ENCODE data around the gene CUL3.
A peak's percentile ranks its signal among the peaks of the same experiment; 100 is the strongest.

CUL3 gene

DNA sequence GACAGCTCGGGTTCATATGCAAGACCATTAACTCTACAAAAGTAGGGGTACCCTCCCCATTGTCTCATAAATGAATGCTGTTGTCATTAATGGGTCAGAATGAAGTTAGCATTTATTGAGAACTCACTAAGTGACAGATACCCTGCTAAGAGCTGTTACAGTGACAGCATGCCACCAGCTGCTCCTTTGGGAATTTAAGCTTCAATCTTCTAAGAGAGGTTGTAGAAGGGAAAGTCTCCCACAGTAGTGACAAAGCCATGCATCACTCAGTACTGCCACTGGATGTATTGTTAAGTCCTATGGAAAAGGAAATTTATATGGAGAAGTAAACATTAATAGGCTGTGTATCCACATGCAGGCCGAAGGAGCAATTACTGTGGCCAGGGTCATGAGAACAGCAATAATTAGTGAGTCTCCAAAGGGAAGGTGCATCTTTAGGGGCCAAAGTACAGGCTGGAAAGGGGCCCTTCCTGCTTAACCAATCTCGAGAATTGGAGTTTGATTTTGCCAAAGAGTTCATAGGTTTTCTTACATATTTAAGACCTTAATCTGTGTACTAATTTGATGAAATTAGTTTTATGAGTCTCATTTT, 118.8 kb downstream of the CUL3 start:
- DNase-seq, result no peak

DNA sequence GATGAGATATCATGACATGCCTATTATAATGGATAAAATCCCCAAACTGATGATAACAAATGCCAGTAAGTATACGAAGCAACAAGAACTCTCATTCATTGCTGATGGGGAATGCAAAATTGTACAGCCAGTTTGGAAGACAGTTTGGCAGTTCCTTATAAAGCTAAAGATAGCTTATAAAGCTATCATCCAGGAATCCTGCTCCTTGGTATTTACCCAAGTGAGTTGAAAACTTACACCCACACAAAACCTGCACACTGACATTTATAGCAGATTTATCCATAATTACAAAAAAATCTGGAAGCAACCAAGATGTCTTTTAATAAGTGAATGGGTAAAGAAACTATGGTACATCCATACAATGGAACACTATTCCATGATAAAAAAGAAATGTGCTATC, 123.8 kb downstream of the CUL3 start:
- no peak for DNase-seq

DNA sequence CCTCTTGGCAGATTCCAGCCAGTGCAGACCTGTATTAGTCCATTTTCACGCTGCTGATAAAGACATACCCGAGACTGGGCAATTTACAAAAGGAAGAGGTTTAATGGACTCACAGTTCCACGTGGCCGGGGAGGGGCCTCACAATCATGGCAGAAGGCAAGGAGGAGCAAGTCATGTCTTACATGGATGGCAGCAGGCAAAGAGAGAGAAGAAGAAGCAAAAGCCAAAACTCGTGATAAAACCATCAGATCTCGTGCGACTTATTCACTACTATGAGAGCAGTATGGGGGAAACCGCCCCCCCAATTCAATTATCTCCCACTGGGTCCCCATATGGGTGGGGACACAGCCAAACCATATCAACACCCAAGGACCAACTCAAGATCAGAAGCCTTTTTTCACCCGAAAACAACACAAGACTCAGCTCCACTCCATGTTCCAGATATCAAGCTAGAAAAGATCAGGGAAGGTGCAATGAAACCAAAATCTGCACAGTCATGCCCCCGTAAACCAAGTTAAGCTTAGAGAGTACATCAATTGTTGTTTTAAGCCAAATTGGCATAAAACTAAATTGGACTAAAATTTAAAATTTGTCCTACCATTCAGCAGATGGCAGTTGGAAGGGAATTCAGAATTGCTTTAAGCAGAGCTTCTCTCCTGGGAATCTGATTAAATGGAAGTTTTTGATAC, 127.6 kb downstream of the CUL3 start:
- no peak for DNase-seq

DNA sequence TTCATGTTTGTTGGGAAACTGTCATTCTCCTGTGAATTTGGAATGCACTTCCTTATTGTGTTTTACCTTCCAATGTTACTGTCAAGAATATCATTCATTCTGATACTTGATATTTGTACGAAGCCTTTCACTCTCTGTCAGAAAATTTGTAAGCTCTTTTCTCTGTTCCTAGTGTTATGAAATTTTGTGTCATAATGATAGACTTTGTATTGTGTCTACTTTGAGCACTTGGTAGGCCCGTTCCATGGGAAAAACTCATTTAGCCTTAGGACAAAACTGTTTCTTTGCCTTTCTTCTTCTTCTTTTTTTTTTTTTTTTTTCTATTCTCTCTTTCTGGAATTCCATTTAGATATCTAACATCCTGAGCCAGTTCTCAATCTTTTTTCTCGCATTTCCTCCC, 131.3 kb downstream of the CUL3 start:
- no peak for DNase-seq

DNA sequence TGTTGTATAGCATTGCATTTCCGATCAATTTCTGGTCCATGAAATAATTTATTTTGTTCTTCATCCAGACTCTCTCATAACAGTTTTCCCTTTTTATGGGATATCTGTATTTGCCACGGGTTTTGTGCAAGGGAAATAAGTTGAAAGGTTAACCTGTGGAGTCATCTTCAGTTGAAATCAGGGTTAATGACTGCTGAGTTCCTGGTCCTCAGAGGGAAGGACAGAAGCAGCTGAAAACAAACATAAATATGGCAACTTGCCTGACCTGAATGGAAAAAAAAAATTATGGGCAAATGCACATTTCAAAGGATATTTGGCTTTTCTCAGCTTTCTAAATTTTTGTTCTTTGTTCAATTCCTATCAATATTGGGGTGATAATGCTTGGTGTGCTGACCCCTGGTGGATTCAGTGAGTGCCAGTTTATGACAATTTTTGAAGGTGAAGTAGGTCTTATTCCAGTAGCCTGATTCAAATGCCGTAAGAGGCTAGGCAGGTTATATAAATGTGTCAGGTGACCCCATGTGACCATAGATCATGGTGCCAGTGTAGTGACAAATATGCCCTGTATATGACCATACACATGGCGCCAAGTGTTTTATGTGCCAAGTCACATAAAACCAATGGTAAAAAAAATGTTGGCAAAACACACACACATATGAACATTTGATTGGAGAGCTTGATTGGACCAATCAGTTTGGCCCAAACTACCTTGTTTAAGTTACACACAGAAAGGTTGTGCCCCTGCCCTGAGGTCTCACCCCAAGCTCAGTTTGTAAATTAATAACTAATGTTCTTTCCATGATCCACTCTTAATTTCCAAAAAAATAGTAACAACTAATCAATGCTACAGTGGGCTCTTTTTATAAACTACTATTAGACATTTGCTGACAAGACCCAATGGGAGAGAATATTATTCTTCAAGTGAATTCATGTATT, 135.7 kb downstream of the CUL3 start:
- DNase-seq, result no peak

DNA sequence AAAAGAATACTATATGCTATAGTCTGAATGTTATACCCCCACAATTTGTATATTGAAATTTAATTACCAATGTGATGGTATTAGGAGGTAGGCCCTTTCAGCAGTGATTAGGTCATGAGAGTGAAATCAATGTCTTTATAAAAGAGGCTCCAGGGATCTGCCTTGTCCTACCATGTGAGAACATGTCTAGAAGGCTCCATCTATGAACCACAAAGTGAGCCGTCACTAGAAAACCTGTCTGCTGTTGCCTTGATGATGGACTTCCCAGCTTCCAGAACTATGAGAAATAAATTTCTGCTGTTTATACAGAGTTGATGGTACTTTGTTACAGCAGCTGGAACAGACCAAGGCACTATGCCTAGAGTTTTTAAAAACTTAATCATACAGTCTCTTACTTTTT, 136.9 kb downstream of the CUL3 start:
- DNase-seq, result no peak

DNA sequence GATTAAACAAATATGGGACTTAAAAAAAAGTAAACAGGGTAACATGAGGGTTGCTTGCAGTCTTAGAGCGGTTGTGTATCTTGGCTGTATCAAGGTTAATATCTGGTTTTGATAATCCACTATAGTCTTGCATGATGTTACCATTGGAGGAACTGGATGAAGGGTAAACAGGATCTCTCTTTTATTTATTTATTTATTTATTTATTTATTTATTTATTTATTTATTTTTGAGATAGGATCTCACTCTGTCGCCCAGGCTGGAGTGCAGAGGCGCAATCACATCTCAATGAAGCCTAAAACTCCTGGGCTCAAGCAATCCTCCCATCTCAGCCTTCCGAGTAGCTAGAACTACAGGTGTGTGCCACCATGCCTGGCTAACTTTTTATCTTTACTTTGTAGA, 140.4 kb downstream of the CUL3 start:
- DNase-seq, result no peak

DNA sequence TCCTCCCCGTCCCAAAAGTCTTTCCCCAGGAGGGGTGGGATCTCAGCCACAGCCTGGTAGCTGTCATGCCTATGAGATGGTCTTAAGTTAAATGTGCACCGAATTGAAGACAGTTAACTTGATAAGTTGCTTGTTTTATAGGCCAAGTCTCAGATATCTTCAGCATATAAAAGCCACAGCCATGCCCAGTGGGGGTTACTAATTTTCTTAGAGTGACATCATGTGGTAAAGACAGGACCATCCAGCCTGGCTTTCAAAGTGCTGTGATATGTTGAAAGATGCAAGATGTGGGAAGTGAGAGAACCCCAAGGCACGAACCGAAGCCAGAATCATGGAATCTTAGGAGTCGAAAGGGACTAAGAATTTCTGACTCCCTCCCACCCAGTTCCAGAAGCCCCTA, 141.1 kb downstream of the CUL3 start:
- no peak for DNase-seq

DNA sequence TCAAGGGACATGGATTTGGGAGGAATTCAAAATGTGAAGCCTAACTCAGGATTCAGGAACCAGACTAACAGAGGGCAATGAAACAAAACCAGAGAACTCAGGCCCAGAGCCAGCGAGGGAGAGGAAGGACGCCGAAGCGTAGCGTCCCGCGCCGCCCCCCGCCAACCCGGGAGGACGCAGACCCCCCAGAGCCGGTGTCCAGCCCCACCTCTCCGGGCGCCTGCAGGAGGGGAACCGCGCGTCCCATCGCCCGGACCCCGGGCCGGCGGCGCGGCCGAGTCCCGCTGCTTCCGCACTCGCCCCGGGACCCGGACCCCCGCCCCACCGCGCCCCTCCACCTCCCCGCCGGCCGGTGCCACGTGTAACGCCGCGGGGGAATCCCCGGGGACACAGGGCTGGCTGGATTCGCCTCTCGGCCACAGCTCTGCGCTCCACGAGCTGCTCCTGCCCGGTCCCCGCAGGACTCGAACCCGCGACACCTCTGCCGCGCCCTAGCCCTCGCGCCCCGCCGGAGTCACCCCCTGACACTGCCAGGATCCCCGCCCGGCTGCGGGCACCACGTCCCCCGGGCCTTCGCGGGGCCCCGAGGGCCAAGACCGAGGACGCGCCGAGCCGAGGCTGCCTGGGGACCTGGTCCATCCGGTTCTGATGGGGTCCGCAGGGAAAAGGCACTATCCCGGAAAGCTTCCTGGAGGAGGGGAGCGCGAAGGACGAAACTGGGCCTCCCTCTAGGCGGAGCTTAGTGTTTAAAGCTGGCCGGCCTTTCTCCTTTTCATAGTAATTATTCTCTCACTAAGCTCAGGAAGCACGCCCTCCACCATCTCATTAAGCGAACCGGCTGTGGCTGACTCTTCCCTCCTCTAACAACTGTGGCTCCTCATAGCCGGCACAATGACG, 142.8 kb downstream of the CUL3 start:
- no peak for DNase-seq

DNA sequence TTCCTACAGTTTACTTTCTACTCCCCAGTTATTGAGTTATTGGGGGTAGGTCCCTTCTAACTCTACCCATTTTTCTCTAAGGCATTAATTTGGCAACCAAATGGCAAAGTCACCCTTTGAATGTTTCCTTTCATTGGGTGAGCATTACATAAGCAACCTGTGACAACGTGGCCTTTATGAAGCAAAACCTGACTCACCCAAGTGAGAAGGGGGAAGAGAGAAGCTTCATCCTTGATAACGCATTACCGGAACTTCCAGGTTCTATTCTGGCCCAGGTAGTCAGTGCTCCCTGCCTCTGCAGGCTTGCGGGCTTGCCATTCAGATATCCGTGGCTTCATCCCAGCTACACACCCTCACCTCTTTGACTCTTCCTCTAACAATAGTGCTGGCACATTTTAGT, 144.2 kb downstream of the CUL3 start:
- DNase-seq, result no peak

DNA sequence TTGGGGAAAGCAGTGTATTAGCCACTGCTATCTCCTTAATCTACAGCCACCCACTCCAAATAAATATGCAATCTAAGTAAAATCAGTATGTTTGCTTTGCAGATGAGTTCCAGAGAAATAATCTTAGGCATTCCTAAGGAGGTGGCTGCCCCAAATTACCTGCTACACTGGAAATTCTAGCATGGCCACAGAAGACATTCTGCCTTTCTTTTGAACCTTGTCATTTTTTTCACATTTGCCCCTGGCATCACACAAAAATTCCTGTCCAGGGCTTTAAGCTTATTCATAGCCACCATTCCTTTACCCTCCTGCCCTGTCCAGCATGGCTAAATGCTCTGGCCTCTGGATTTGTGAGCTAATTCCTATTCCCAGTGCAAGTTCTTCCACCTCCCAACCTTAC, 146.4 kb downstream of the CUL3 start:
- no peak for DNase-seq

DNA sequence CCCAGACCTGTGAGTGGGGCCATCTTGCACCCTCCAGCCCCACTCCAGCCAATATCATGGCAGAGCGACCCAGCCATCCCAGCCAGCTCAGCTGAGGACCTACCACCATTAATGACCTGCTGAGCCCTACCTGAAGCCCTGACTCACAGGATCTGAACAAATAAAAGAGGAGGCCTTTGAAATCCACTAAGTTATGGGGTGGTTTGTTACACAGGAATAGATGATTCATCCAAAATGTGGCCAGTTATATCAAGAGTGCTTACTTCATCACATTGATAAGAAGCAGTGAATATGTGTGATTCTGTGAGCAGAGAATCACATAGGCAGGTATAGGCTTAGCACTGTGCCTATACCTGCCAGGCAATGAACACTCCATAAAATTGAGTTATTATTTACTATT, 148.5 kb downstream of the CUL3 start:
- no peak for DNase-seq

DNA sequence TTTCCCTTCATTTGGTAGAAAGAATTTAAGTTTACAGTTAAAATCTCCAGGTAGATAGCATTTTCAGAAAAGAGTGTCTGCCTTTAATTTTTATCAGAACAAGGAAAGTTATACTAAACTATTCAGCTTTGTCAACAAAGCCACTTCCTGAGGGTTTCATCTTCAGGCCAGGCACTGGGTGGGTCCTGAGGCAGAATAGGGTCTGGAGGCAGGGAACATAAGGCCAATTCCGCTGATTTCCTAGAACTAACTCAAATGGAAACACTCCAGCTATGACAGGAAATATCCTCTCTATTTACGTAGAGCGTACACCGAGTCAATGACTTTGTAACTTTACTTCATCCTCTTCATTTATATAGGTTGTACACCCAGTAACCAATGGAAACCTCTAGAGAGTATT, 150.5 kb downstream of the CUL3 start:
- DNase-seq, result no peak

DNA sequence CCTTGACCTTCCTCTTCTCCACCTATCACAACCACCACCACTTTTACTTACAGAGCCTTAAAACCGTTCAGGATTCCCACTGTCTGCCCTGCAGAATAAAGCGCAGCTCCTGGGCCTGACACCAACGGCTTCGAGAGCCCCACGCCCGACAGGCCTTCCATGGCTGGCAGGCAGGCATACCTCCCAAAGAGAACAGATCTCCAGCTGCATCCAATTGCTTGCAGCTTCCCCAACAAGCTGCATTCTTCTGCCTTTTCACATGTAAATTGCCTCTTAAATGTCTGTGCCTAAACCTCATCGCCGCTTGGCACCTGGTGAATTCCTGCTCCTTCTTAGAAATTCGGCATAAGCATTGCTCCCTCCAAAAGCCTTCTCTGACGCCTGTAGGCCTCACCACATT, 151.7 kb downstream of the CUL3 start:
- no peak for DNase-seq

DNA sequence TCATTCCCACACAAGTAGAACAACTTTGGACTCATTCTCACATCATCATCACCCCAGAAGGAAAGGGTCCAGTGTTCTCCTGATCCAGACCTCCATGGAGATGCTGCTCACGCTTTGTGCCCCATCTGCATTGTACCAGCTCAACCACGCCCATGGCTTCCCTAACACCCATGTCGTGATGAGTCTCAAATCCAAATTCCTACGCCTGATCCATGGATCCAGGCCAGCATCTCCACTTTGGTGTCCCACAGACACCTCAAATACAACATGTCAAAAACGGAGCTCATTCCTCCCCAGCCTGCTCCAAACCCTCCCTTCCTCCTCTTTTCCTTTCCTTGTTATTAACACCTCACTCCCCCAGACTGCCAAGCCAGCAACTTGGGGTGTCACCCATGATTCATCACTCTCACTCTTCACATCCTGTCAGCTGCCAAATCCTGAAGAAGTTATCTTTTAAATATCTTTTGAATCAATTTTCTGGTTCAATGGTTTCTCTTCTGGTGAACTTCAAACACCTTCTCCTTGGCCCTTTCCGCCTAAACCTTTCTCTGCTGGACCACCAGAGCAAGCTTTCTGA, 153.1 kb downstream of the CUL3 start:
- no peak for DNase-seq

DNA sequence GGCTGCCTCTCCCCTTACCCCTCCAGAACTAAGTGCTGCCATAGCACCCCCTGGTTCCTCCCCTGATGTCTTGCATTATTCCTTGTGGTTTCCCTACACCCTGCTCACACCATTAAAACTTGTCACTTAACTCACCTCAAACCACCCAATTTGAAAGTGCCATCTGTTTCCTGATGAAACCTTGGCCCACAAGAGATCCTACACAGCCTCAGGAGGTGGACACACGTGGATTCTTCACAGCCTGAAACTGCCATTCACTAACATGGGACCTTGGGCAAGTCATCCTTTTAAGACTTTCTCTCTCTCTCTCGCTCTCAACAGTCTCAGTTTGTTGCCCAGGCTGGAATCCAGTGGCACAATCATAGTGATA, 155.7 kb downstream of the CUL3 start:
- DNase-seq, result peak; percentile 91

DNA sequence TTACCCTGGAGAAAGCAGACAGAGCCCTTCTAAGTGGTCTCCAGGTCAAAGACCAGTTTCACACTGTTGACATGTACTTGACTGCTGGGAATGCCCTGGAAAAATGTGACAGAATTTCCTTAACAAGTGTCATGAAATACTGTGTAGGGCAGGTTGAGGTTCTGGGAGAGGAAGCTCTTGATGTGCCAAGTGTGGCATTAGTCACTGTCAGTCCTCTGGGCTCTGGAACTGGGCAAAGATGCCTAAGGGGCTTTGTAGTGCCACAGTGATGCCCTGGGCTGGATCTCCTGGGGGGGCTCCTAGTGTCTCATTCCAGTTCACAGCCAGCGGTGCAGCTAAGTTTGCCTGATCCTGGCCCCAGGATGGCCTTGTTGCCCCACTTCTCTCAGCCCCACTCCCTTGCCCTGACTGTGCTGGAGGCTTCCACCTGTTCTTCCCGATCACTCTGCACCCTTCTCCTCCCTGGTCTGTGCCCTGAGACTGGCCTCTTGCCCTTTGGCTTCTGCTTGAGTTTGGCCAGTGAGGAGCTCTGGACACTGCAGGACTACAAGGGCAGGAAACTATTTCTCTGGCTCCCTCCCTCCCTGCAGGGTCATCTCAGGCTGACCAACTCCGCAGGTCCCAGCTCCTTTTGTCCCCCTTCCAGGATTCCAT, 156.2 kb downstream of the CUL3 start:
- peak; percentile 9 for DNase-seq

DNA sequence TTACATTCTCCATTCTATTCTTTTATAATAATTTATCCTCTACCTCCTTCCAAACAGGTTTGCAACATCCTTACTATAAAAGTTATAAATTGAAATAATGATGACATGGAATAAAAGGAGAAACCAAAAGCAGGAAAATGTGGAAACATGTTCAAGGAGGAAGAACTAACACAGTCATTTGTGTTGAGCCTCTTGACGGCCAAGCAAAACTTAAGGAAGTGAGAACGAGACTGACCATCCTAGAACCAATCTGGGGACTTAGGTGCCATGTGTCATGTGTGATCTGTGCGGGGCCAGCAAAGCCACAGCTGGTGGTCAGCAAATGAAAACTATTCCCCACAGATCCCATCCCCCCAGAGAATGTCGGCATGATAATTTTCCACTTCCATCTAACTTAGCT, 157.7 kb downstream of the CUL3 start:
- DNase-seq, result no peak

DNA sequence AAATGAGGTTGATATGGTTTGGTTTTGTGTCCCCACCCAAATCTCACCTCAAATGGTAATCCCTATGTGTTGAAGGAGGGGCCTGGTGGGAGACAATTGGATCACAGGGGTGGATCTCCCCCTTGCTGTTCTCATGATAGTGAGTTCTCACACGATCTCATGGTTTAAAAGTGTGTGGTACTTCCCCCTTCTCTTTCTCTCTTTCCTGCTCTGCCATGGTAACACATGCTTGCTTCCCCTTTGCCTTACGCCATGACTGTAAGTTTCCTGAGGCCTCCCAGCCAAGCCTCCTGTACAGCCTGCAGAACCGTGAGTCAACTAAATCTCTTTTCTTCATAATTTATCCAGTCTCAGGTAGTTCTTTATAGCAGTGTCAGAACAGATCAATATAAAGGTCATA, 158.5 kb downstream of the CUL3 start:
- DNase-seq, result peak; percentile 29

DNA sequence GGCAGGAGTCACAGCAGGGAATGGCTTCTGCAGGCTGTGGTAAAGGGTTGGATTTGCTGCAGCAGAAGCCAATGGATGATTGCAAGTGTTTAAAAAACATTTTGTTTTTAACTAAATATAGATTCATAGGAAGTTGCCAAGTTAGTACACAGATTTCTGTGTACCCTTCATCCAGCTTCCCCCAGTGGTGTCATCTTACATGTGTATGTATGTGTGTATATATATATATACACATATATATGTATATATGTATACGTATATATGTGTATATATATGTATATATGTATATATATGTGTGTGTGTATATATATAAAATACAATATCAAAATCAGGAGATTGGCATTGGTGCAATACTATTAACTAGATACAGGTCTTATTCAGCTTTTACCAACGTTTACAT, 164.1 kb downstream of the CUL3 start:
- no peak for DNase-seq

All from GDM1 (cell line).